ENCODE data around the gene FOXP1. TPM values are rescaled to one million over a fixed set of nuclear protein-coding genes. Genes with fewer than 3 reads are reported as not detected.

FOXP1 gene
- total and polyA plus RNA-seq, 9 of the 15 experiments (the other 6 are each of a cell fraction or from before 2014, with no cell fraction given): 7.7 to 34.5 (median 13.7) TPM

GRCh38 chr3:71438071-71438685 lies 145.3 kb downstream of the FOXP1 start (continued):
- no peak for TF ChIP-seq CHD7 (IDR thresholded peaks at IDR 0.05; ENCODE audit: low read depth, low read length)
- TF ChIP-seq PBX2 (CRISPR knock-in tag; IDR thresholded peaks at IDR 0.05; ENCODE audit: low read depth): no peak
- no peak for TF ChIP-seq PBX2 (tag; conservative IDR thresholded peaks at IDR 0.05; ENCODE audit: low read depth)
- no peak for TF ChIP-seq TCF3 (CRISPR knock-in tag; IDR thresholded peaks at IDR 0.05)
- no peak for TF ChIP-seq FOXJ2 (tag; IDR thresholded peaks at IDR 0.05)
- no peak for TF ChIP-seq KLF6 (CRISPR knock-in tag; IDR thresholded peaks at IDR 0.05; ENCODE audit: borderline replicate concordance)
- TF ChIP-seq USF2 (CRISPR knock-in tag; IDR thresholded peaks at IDR 0.05): no peak
- no peak for TF ChIP-seq ZNF511 (CRISPR knock-in tag; IDR thresholded peaks at IDR 0.05)
- no peak for TF ChIP-seq SETDB1 (IDR thresholded peaks at IDR 0.05; ENCODE audit: low read length)
- no peak for TF ChIP-seq ELF1 (tag; IDR thresholded peaks at IDR 0.05)
